AG04450 (cell line): ENCODE results near the gene DRC1. TPM values are rescaled to one million over a fixed set of nuclear protein-coding genes. Genes with fewer than 3 reads are reported as not detected.

Source experiments
- CTCF ChIA-PET: fragments of 300-600, 350-600 bp; formaldehyde crosslinking; extraction: SDS; loops from one replicate; lab custom pipeline; 2022; ENCODE audit warnings: antibody characterized with exemption, inconsistent platforms; lab: Charles Lee
- POLR2A ChIA-PET: fragments of 350-600 bp; formaldehyde crosslinking; extraction: SDS; loops from one replicate; lab custom pipeline; 2021; ENCODE audit warnings: antibody characterized with exemption, inconsistent platforms; lab: Yijun Ruan, JAX
- DNase-seq: peaks from one replicate; pipeline ENCODE4 v3.0.0-alpha.2; 2011; ENCODE audit warnings: low read depth, low spot score
- H3K27ac ChIP-seq: one replicate; pipeline ENCODE4 v1.5.1; 2012; ENCODE audit warnings: low read depth, low read length, control low read depth
- H3K27me3 ChIP-seq: one replicate; pipeline ENCODE4 v1.6.0; 2012; ENCODE audit warnings: low read length; ENCODE audit not compliant: control insufficient read depth, insufficient read depth
- H3K4me3 ChIP-seq: 2 replicates; pipeline ENCODE4 v1.5.1; 2011; ENCODE audit warnings: mild to moderate bottlenecking, low read depth, low read length, control low read depth
- H3K9me3 ChIP-seq: 2 replicates; pipeline ENCODE4 v1.5.1; 2012; ENCODE audit warnings: low read length; ENCODE audit not compliant: control insufficient read depth, insufficient read depth
- CTCF ChIP-seq: IDR thresholded peaks from 2 replicates; pipeline ENCODE4 v1.5.1; 2011; ENCODE audit warnings: low read depth, low read length, control low read depth, inconsistent platforms
- polyA plus RNA-seq: library from polyadenylated mRNA; depleted of rRNA; stranded (reverse); fragments of >200 nt; gene quantifications from 2 replicates; pipeline ENCODE4 v1.2.3, GENCODE V29; 2011

Gene DRC1
- polyA plus RNA-seq, 1 experiment, result not detected

- ChIA-PET POLR2A (no interaction called here), CTCF (no interaction called here)
- Histone ChIP-seq H3K4me3 (no peak overlapping the region), H3K27ac (no peak overlapping the region), H3K9me3 (peaks cover 3% of the 10 kb centered on the region; the same call in 1 of the 2 replicates), H3K27me3 (no peaks in the 10 kb centered on the region)
- no peak for DNase-seq
- TF ChIP-seq CTCF, result no peak
Observed at GRCh38 chr2:26475037-26475436, 73.3 kb downstream of the DRC1 start.

- TF ChIP-seq CTCF, result no peak
- H3K9me3 ChIP-seq, result peaks cover 3% of the 10 kb centered on the region; the same call in 1 of the 2 replicates
- ChIA-PET CTCF (no interaction called here), POLR2A (no interaction called here)
- H3K27me3 ChIP-seq, result no peaks in the 10 kb centered on the region
- no peak overlapping the region for H3K4me3 ChIP-seq
- no peak for DNase-seq
- no peak overlapping the region for H3K27ac ChIP-seq
Observed at GRCh38 chr2:26475832-26476501, 74.2 kb downstream of the DRC1 start.

- Histone ChIP-seq H3K9me3 (peaks cover 3% of the 10 kb centered on the region; the same call in 1 of the 2 replicates), H3K27me3 (peaks cover 2% of the 10 kb centered on the region), H3K27ac (no peak overlapping the region), H3K4me3 (no peak overlapping the region)
- POLR2A ChIA-PET, result no interaction called here
- TF ChIP-seq CTCF, result no peak
- CTCF ChIA-PET, result no interaction called here
- no peak for DNase-seq
Observed at GRCh38 chr2:26477126-26477910, 75.6 kb downstream of the DRC1 start.

- Histone ChIP-seq H3K4me3 (no peak within 1 kb of the TSS), H3K9me3 (peaks cover 2% of the 10 kb centered on the region; the same call in 1 of the 2 replicates), H3K27ac (no peak within 1 kb of the TSS), H3K27me3 (peaks cover 3% of the 10 kb centered on the region)
- POLR2A ChIA-PET, result no interaction called here
- no peak for TF ChIP-seq CTCF
- CTCF ChIA-PET, result no interaction called here
- DNase-seq, result no peak
Observed at GRCh38 chr2:26477911-26478253, 76.2 kb downstream of the DRC1 start, which contains the start of gene OTOF. Gene OTOF, minus strand, starts transcription at chr2:26478124.

- Histone ChIP-seq H3K27me3 (peaks cover 7% of the 10 kb centered on the region), H3K4me3 (no peak overlapping the region), H3K9me3 (no peaks in the 10 kb centered on the region; the same call in 1 of the 2 replicates), H3K27ac (no peak overlapping the region)
- no peak for TF ChIP-seq CTCF
- DNase-seq, result no peak
- CTCF ChIA-PET, result interaction anchor here (0.6 kb wide), 1 partner anchor 530 kb away, joined by 3 read pairs; no protein-coding TSS in a partner anchor
- POLR2A ChIA-PET, result no interaction called here
Observed at GRCh38 chr2:26478366-26478765, 76.6 kb downstream of the DRC1 start.
